GM12878 (cell line): ENCODE data around the gene DHRS4. TPM values are rescaled to one million over a fixed set of nuclear protein-coding genes. Genes with fewer than 3 reads are reported as not detected.

ENCODE experiments used
- ATAC-seq: fragments of 200-7000 bp; cut with Tn5 transposase; 3 replicates; pipeline ENCODE4 v1.9.1; 2020; ENCODE audit warnings: mild to moderate bottlenecking, moderate library complexity
- BruUV-seq: library from RNA; stranded (reverse); fragments of 400-500 nt; replicated peaks from 2 replicates; lab custom pipeline; 2021; lab: Mats Ljungman, UMichigan
- CTCF ChIA-PET: fragments of 300-600 bp; sonication (Branson Sonifier 250); formaldehyde crosslinking; extraction: SDS; loops from one replicate; lab custom pipeline; 2021; ENCODE audit warnings: inconsistent platforms; lab: Yijun Ruan, JAX
- POLR2A ChIA-PET: fragments of 350-600 bp; formaldehyde crosslinking; extraction: SDS; loops from one replicate; lab custom pipeline; 2021; ENCODE audit warnings: inconsistent platforms; lab: Charles Lee
- RAD21 ChIA-PET: fragments of 300-600 bp; sonication (Branson Sonifier 250); formaldehyde crosslinking; loops from one replicate; lab custom pipeline; 2023; ENCODE audit warnings: antibody characterized with exemption; ENCODE audit not compliant: unreplicated experiment; lab: Charles Lee
- SMC1A ChIA-PET: fragments of 300-600 bp; sonication (Branson Sonifier 250); formaldehyde crosslinking; loops from one replicate; lab custom pipeline; 2023; ENCODE audit not compliant: unreplicated experiment, uncharacterized antibody; lab: Charles Lee
- DNase-seq: peaks from one replicate; pipeline ENCODE4 v3.0.0-alpha.2; 2011; ENCODE audit warnings: low read depth, low spot score
- FAIRE-seq: peaks from 3 replicates; lab custom pipeline; 2011; peaks lifted over from hg19 to GRCh38; lab: Jason Lieb, UNC
- H2AFZ ChIP-seq: 2 replicates; pipeline ENCODE4 v1.6.0; 2011; ENCODE audit warnings: low read depth, low read length, control low read depth; ENCODE audit not compliant: control insufficient read depth
- H3K27ac ChIP-seq: 2 replicates; pipeline ENCODE4 v1.5.1; 2011; ENCODE audit warnings: control low read depth; ENCODE audit not compliant: control insufficient read depth, insufficient read depth
- H3K27me3 ChIP-seq, 2 experiments: replicated peaks in 1 of 2; 2 replicates each; pipeline versions ENCODE4 v1.6.0 to v1.6.1; 2011; ENCODE audit warnings: low read length in 1 of 2; ENCODE audit not compliant: control insufficient read depth in 2 of 2, insufficient read depth in 2 of 2
- H3K36me3 ChIP-seq, 2 experiments: 2 replicates each; pipeline ENCODE4 v1.5.1; 2011; ENCODE audit warnings: low read length in 1 of 2; ENCODE audit not compliant: control insufficient read depth in 2 of 2, insufficient read depth in 2 of 2
- H3K4me1 ChIP-seq: 2 replicates; pipeline ENCODE4 v1.6.1; 2011; ENCODE audit warnings: mild to moderate bottlenecking, low read length, moderate library complexity, mixed read lengths; ENCODE audit not compliant: control insufficient read depth, insufficient read depth
- H3K4me2 ChIP-seq: 2 replicates; pipeline ENCODE4 v1.6.0; 2011; ENCODE audit warnings: control low read depth; ENCODE audit not compliant: control insufficient read depth, insufficient read depth
- H3K4me3 ChIP-seq: fragments of 200-600 bp; sonication (generic); 2 replicates; pipeline ENCODE4 v1.5.1; 2016
- H3K79me2 ChIP-seq: 2 replicates; pipeline ENCODE4 v1.6.0; 2011; ENCODE audit warnings: low read length; ENCODE audit not compliant: control insufficient read depth, insufficient read depth
- H3K9ac ChIP-seq: 2 replicates; pipeline ENCODE4 v1.8.0; 2011; ENCODE audit warnings: low read length, control low read depth, mixed read lengths; ENCODE audit not compliant: control insufficient read depth, insufficient read depth
- H3K9me3 ChIP-seq: replicated peaks from 3 replicates; pipeline ENCODE4 v1.5.1; 2011; ENCODE audit warnings: mild to moderate bottlenecking, low read length; ENCODE audit not compliant: control insufficient read depth, insufficient read depth
- H4K20me1 ChIP-seq: 2 replicates; pipeline ENCODE4 v1.6.0; 2011; ENCODE audit not compliant: control insufficient read depth, insufficient read depth
- BACH1 ChIP-seq: fragments of 450-650 bp; IDR thresholded peaks from 2 replicates; pipeline ENCODE4 v1.6.1; 2017; ENCODE audit warnings: mild to moderate bottlenecking, borderline replicate concordance
- CBFB ChIP-seq: IDR thresholded peaks from 2 replicates; pipeline ENCODE4 v1.6.1; 2016; ENCODE audit warnings: antibody characterized with exemption, low read depth
- CEBPZ ChIP-seq: fragments of 150-350 bp; IDR thresholded peaks from 2 replicates; pipeline ENCODE4 v1.6.1; 2016; ENCODE audit warnings: low read depth, low read length
- FOS ChIP-seq: IDR thresholded peaks from 3 replicates; pipeline ENCODE4 v1.6.1; 2011; ENCODE audit warnings: borderline replicate concordance; ENCODE audit not compliant: insufficient read length; ENCODE audit errors: extremely low read depth
- RCOR1 ChIP-seq: conservative IDR thresholded peaks from 2 replicates; pipeline ENCODE4 v1.6.1; 2012; ENCODE audit warnings: low read depth, low read length, improper control_type of control experiment
- REST ChIP-seq: IDR thresholded peaks from 2 replicates; pipeline ENCODE4 v1.6.1; 2012; ENCODE audit warnings: mild to moderate bottlenecking, low read depth, low read length
- RFX5 ChIP-seq: IDR thresholded peaks from 2 replicates; pipeline ENCODE4 v1.6.1; 2011; ENCODE audit warnings: low read depth, low read length, improper control_type of control experiment
- WGBS: methylation state at CpG from one replicate; pipeline ENCODE4 v1.1.6; 2016; ENCODE audit warnings: low lambda C conversion rate; ENCODE audit not compliant: insufficient replicate concordance, insufficient coverage; ENCODE audit errors: missing lambda C conversion rate; 5-methylcytosine and 5-hydroxymethylcytosine counted together
- in situ Hi-C: fragments of 300-500 bp; cut with MboI; formaldehyde crosslinking; loops from 9 replicates; pipeline ENCODE4 v1.14.3; 2018; ENCODE audit warnings: mixed read lengths
- intact Hi-C: fragments of 100-400 bp; cut with micrococcal nuclease; formaldehyde crosslinking; loops from one replicate; pipeline ENCODE4 v1.14.2; 2022; ENCODE audit not compliant: unreplicated experiment
- polyA plus RNA-seq, 11 experiments: library from polyadenylated mRNA; depleted of rRNA in 4 of 11; unstranded in 6 of 11; stranded (reverse) in 5 of 11; fragments of >200 nt; fragmentation: Nextera tagmentation in 4 of 11; fragmentation: Illumina TruSeq in 1 of 11; extraction: Ambion mirVana in 4 of 11; extraction: Trizol in 1 of 11; gene quantifications; 1 replicate in 1 of 11; 2 replicates in 10 of 11; pipeline versions ENCODE4 v1.2.1 to v1.2.3, GENCODE V29; 2011 to 2016; ENCODE audit warnings: inconsistent platforms in 2 of 11, missing spikeins in 2 of 11, low read depth in 1 of 11
- total RNA-seq, 4 experiments: library from RNA; depleted of rRNA in 3 of 4; stranded (reverse); fragments of >200 nt in 3 of 4; fragmentation: Illumina TruSeq in 1 of 4; extraction: Trizol in 1 of 4; gene quantifications; 2 replicates each; pipeline versions ENCODE4 v1.2.1 to v1.2.3, GENCODE V29; 2013 to 2021
- TF ChIP-seq, protein P1 (sequence below): fragments of 450-650 bp; formaldehyde crosslinking; IDR thresholded peaks from 2 replicates; pipeline ENCODE4 v1.5.0; 2022; ENCODE audit warnings: mild to moderate bottlenecking, missing genetic modification characterization

The DHRS4 gene
- total and polyA plus RNA-seq, 10 of the 15 experiments (the other 5 are each of a cell fraction or from before 2014, with no cell fraction given): 2.4 to 38.1 (median 22.2) TPM

DNA sequence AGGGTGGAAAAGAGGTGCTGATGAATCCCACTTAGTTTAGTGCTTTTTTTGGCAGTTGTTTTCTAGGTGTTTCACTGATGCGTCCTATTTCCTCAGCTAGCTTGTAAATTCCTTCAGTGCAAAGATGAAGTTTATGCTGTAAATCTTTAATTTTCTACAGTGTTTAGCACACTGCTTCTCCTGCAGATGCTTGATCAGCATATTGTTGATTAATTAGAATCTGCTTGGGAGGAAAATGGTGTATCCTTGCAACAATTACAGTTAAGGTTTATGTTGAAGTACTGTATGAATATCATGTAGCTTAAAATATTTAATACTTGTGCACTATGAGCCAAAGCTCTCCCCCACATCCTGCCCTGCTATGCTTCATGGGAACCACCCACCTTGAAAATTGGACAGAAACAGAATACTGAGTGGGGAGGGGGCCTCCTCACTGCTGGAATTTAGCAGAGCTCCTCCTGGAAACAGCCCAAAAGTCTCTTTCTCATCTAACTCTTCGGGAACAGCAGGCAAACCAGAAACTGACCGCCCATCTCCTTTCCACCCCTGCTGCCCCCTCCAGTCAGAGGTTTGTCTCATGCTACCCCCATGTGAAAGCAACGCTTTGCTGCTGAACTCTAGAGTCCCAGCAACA is 20.3 kb upstream of the DHRS4 start:
- DNase-seq (no peak), FAIRE-seq (no peak), ATAC-seq (no peak)
- Histone ChIP-seq H3K79me2 (no peaks in the 10 kb centered on the region), H3K9ac (no peak overlapping the region), H3K9me3 (no peaks in the 10 kb centered on the region), H3K4me1 (no peaks in the 10 kb centered on the region), H3K27me3 (no peaks in the 10 kb centered on the region), H3K36me3 (no peaks in the 10 kb centered on the region), H3K27ac (no peak overlapping the region), H2AFZ (no peak overlapping the region), H3K4me3 (no peak overlapping the region), H4K20me1 (no peaks in the 10 kb centered on the region), H3K4me2 (no peak overlapping the region)
- intact Hi-C loops (no loop called here), in situ Hi-C loops (loop anchor here (5.0 kb wide), 1 partner anchor 346 kb away; no protein-coding TSS in a partner anchor)
- CTCF ChIA-PET: interaction anchor here (0.6 to 2.0 kb wide), 5 partner anchors 9 to 344 kb away, joined by 3 to 12 read pairs (median 3); no protein-coding TSS in a partner anchor
- POLR2A ChIA-PET: no interaction called here
- WGBS: 27% methylated on average over 4 of the region's 4 CpGs
- SMC1A ChIA-PET: interaction anchor here (1.5 kb wide), 1 partner anchor 10 kb away, joined by 4 read pairs; no protein-coding TSS in a partner anchor
- BruUV-seq: no TSS peak
- RAD21 ChIA-PET: interaction anchor here (1.4 to 4.3 kb wide), 2 partner anchors 56 to 300 kb away, joined by 3 to 23 read pairs; no protein-coding TSS in a partner anchor
- TF ChIP-seq REST (no peak), RCOR1 (no peak), CEBPZ (no peak), RFX5 (no peak), BACH1 (no peak), CBFB (no peak), FOS (no peak)
- TF ChIP-seq, protein P1, sequence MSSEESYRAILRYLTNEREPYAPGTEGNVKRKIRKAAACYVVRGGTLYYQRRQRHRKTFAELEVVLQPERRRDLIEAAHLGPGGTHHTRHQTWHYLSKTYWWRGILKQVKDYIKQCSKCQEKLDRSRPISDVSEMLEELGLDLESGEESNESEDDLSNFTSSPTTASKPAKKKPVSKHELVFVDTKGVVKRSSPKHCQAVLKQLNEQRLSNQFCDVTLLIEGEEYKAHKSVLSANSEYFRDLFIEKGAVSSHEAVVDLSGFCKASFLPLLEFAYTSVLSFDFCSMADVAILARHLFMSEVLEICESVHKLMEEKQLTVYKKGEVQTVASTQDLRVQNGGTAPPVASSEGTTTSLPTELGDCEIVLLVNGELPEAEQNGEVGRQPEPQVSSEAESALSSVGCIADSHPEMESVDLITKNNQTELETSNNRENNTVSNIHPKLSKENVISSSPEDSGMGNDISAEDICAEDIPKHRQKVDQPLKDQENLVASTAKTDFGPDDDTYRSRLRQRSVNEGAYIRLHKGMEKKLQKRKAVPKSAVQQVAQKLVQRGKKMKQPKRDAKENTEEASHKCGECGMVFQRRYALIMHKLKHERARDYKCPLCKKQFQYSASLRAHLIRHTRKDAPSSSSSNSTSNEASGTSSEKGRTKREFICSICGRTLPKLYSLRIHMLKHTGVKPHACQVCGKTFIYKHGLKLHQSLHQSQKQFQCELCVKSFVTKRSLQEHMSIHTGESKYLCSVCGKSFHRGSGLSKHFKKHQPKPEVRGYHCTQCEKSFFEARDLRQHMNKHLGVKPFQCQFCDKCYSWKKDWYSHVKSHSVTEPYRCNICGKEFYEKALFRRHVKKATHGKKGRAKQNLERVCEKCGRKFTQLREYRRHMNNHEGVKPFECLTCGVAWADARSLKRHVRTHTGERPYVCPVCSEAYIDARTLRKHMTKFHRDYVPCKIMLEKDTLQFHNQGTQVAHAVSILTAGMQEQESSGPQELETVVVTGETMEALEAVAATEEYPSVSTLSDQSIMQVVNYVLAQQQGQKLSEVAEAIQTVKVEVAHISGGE (CRISPR knock-in tag): no peak
